Measurements from ENCODE around the gene SLC24A3.
"Not testable (repeated sequence)": the region's sequence is repeated elsewhere in the genome, so short reads cannot be mapped to it uniquely, and the experiment has no call there.

Gene SLC24A3

GRCh38 chr20:19631410-19631809 is 419.0 kb downstream of the SLC24A3 start:
- Histone ChIP-seq H3K9ac (ENCODE audit: low read length in 2 of 2) (no peak overlapping the region), H3K4me1 (ENCODE audit: control insufficient read depth, insufficient read depth, low read length) (no peaks in the 10 kb centered on the region), H3K9me3 (ENCODE audit: control insufficient read depth in 2 of 2, low read length in 2 of 2) (no peaks in the 10 kb centered on the region), H3K4me3 (ENCODE audit: low read length in 2 of 2) (no peak overlapping the region), H3K36me3 (ENCODE audit: control insufficient read depth in 2 of 2, insufficient read depth in 2 of 2, low read length in 2 of 2) (no peaks in the 10 kb centered on the region), H3K27me3 (ENCODE audit: control insufficient read depth in 1 of 2, insufficient read depth in 2 of 2, low read length in 2 of 2) (no peaks in the 10 kb centered on the region), H3K27ac (ENCODE audit: low read length) (no peak overlapping the region)

GRCh38 chr20:19633985-19634384 is 421.5 kb downstream of the SLC24A3 start:
- H3K27me3 ChIP-seq (ENCODE audit: control insufficient read depth in 1 of 2, insufficient read depth in 2 of 2, low read length in 2 of 2): no peaks in the 10 kb centered on the region
- H3K36me3 ChIP-seq (ENCODE audit: control insufficient read depth in 2 of 2, insufficient read depth in 2 of 2, low read length in 2 of 2): no peaks in the 10 kb centered on the region
- no peak overlapping the region for H3K27ac ChIP-seq (ENCODE audit: low read length)
- no peak overlapping the region for H3K4me3 ChIP-seq (ENCODE audit: low read length in 2 of 2)
- H3K4me1 ChIP-seq (ENCODE audit: control insufficient read depth, insufficient read depth, low read length): no peaks in the 10 kb centered on the region
- H3K9ac ChIP-seq (ENCODE audit: low read length in 2 of 2): no peak overlapping the region
- H3K9me3 ChIP-seq (ENCODE audit: control insufficient read depth in 2 of 2, low read length in 2 of 2): no peaks in the 10 kb centered on the region

GRCh38 chr20:19639471-19640045 is 427.1 kb downstream of the SLC24A3 start:
- H3K4me1 ChIP-seq (ENCODE audit: control insufficient read depth, insufficient read depth, low read length); H3K9me3 ChIP-seq (ENCODE audit: control insufficient read depth in 2 of 2, low read length in 2 of 2); H3K4me3 ChIP-seq (ENCODE audit: low read length in 2 of 2); H3K27me3 ChIP-seq (ENCODE audit: control insufficient read depth in 1 of 2, insufficient read depth in 2 of 2, low read length in 2 of 2); H3K9ac ChIP-seq (ENCODE audit: low read length in 2 of 2); H3K27ac ChIP-seq (ENCODE audit: low read length); H3K36me3 ChIP-seq (ENCODE audit: control insufficient read depth in 2 of 2, insufficient read depth in 2 of 2, low read length in 2 of 2): not testable (repeated sequence)

- no peak overlapping the region for H3K27ac ChIP-seq (ENCODE audit: low read length)
- H3K9ac ChIP-seq (ENCODE audit: low read length in 2 of 2): no peak overlapping the region
- H3K27me3 ChIP-seq (ENCODE audit: control insufficient read depth in 1 of 2, insufficient read depth in 2 of 2, low read length in 2 of 2): no peaks in the 10 kb centered on the region
- no peak overlapping the region for H3K4me3 ChIP-seq (ENCODE audit: low read length in 2 of 2)
- no peaks in the 10 kb centered on the region for H3K9me3 ChIP-seq (ENCODE audit: control insufficient read depth in 2 of 2, low read length in 2 of 2)
- no peaks in the 10 kb centered on the region for H3K36me3 ChIP-seq (ENCODE audit: control insufficient read depth in 2 of 2, insufficient read depth in 2 of 2, low read length in 2 of 2)
- no peaks in the 10 kb centered on the region for H3K4me1 ChIP-seq (ENCODE audit: control insufficient read depth, insufficient read depth, low read length)
Observed at GRCh38 chr20:19642860-19643259, 430.4 kb downstream of the SLC24A3 start.

- Histone ChIP-seq H3K36me3 (ENCODE audit: control insufficient read depth in 2 of 2, insufficient read depth in 2 of 2, low read length in 2 of 2) (no peaks in the 10 kb centered on the region), H3K27ac (ENCODE audit: low read length) (no peak overlapping the region), H3K27me3 (ENCODE audit: control insufficient read depth in 1 of 2, insufficient read depth in 2 of 2, low read length in 2 of 2) (no peaks in the 10 kb centered on the region), H3K9me3 (ENCODE audit: control insufficient read depth in 2 of 2, low read length in 2 of 2) (no peaks in the 10 kb centered on the region), H3K9ac (ENCODE audit: low read length in 2 of 2) (no peak overlapping the region), H3K4me1 (ENCODE audit: control insufficient read depth, insufficient read depth, low read length) (no peaks in the 10 kb centered on the region), H3K4me3 (ENCODE audit: low read length in 2 of 2) (no peak overlapping the region)
Observed at GRCh38 chr20:19644085-19644484, 431.6 kb downstream of the SLC24A3 start.

GRCh38 chr20:19646963-19647362 is 434.5 kb downstream of the SLC24A3 start:
- no peak overlapping the region for H3K4me3 ChIP-seq (ENCODE audit: low read length in 2 of 2)
- H3K4me1 ChIP-seq (ENCODE audit: control insufficient read depth, insufficient read depth, low read length): no peaks in the 10 kb centered on the region
- no peak overlapping the region for H3K27ac ChIP-seq (ENCODE audit: low read length)
- no peaks in the 10 kb centered on the region for H3K27me3 ChIP-seq (ENCODE audit: control insufficient read depth in 1 of 2, insufficient read depth in 2 of 2, low read length in 2 of 2)
- H3K9ac ChIP-seq (ENCODE audit: low read length in 2 of 2): no peak overlapping the region
- H3K36me3 ChIP-seq (ENCODE audit: control insufficient read depth in 2 of 2, insufficient read depth in 2 of 2, low read length in 2 of 2): no peaks in the 10 kb centered on the region
- peaks cover 0 to 4% of the 10 kb centered on the region in 2 donors for H3K9me3 ChIP-seq (ENCODE audit: control insufficient read depth in 2 of 2, low read length in 2 of 2)

GRCh38 chr20:19648024-19648423 is 435.6 kb downstream of the SLC24A3 start:
- Histone ChIP-seq H3K9me3 (ENCODE audit: control insufficient read depth in 2 of 2, low read length in 2 of 2) (peaks cover 0 to 4% of the 10 kb centered on the region in 2 donors), H3K27me3 (ENCODE audit: control insufficient read depth in 1 of 2, insufficient read depth in 2 of 2, low read length in 2 of 2) (no peaks in the 10 kb centered on the region), H3K27ac (ENCODE audit: low read length) (no peak overlapping the region), H3K4me3 (ENCODE audit: low read length in 2 of 2) (no peak overlapping the region), H3K36me3 (ENCODE audit: control insufficient read depth in 2 of 2, insufficient read depth in 2 of 2, low read length in 2 of 2) (no peaks in the 10 kb centered on the region), H3K4me1 (ENCODE audit: control insufficient read depth, insufficient read depth, low read length) (no peaks in the 10 kb centered on the region), H3K9ac (ENCODE audit: low read length in 2 of 2) (no peak overlapping the region)

- Histone ChIP-seq H3K9me3 (ENCODE audit: control insufficient read depth in 2 of 2, low read length in 2 of 2) (peaks cover 0 to 4% of the 10 kb centered on the region in 2 donors), H3K27ac (ENCODE audit: low read length) (no peak overlapping the region), H3K4me3 (ENCODE audit: low read length in 2 of 2) (no peak overlapping the region), H3K27me3 (ENCODE audit: control insufficient read depth in 1 of 2, insufficient read depth in 2 of 2, low read length in 2 of 2) (no peaks in the 10 kb centered on the region), H3K4me1 (ENCODE audit: control insufficient read depth, insufficient read depth, low read length) (no peaks in the 10 kb centered on the region), H3K9ac (ENCODE audit: low read length in 2 of 2) (no peak overlapping the region), H3K36me3 (ENCODE audit: control insufficient read depth in 2 of 2, insufficient read depth in 2 of 2, low read length in 2 of 2) (no peaks in the 10 kb centered on the region)
Observed at GRCh38 chr20:19649041-19649440, 436.6 kb downstream of the SLC24A3 start.

- H3K4me1 ChIP-seq (ENCODE audit: control insufficient read depth, insufficient read depth, low read length): no peaks in the 10 kb centered on the region
- no peaks in the 10 kb centered on the region for H3K36me3 ChIP-seq (ENCODE audit: control insufficient read depth in 2 of 2, insufficient read depth in 2 of 2, low read length in 2 of 2)
- no peak overlapping the region for H3K9ac ChIP-seq (ENCODE audit: low read length in 2 of 2)
Observed at GRCh38 chr20:19652591-19653026, 440.2 kb downstream of the SLC24A3 start.

GRCh38 chr20:19653327-19653726 is 440.9 kb downstream of the SLC24A3 start:
- Histone ChIP-seq H3K27me3 (ENCODE audit: control insufficient read depth in 1 of 2, insufficient read depth in 2 of 2, low read length in 2 of 2) (no peaks in the 10 kb centered on the region), H3K9ac (ENCODE audit: low read length in 2 of 2) (no peak overlapping the region), H3K4me1 (ENCODE audit: control insufficient read depth, insufficient read depth, low read length) (no peaks in the 10 kb centered on the region), H3K36me3 (ENCODE audit: control insufficient read depth in 2 of 2, insufficient read depth in 2 of 2, low read length in 2 of 2) (no peaks in the 10 kb centered on the region), H3K4me3 (ENCODE audit: low read length in 2 of 2) (no peak overlapping the region), H3K27ac (ENCODE audit: low read length) (no peak overlapping the region), H3K9me3 (ENCODE audit: control insufficient read depth in 2 of 2, low read length in 2 of 2) (peaks cover 0 to 4% of the 10 kb centered on the region in 2 donors)

More at GRCh38 chr20:19652591-19653026, 440.2 kb downstream of the SLC24A3 start:
- Histone ChIP-seq H3K27me3 (ENCODE audit: control insufficient read depth in 1 of 2, insufficient read depth in 2 of 2, low read length in 2 of 2) (no peaks in the 10 kb centered on the region), H3K4me3 (ENCODE audit: low read length in 2 of 2) (no peak overlapping the region), H3K9me3 (ENCODE audit: control insufficient read depth in 2 of 2, low read length in 2 of 2) (peaks cover 0 to 4% of the 10 kb centered on the region in 2 donors), H3K27ac (ENCODE audit: low read length) (no peak overlapping the region)

- Histone ChIP-seq H3K4me3 (ENCODE audit: low read length in 2 of 2) (no peak overlapping the region), H3K27ac (ENCODE audit: low read length) (no peak overlapping the region), H3K4me1 (ENCODE audit: control insufficient read depth, insufficient read depth, low read length) (no peaks in the 10 kb centered on the region), H3K27me3 (ENCODE audit: control insufficient read depth in 1 of 2, insufficient read depth in 2 of 2, low read length in 2 of 2) (no peaks in the 10 kb centered on the region), H3K9me3 (ENCODE audit: control insufficient read depth in 2 of 2, low read length in 2 of 2) (no peaks in the 10 kb centered on the region), H3K9ac (ENCODE audit: low read length in 2 of 2) (no peak overlapping the region), H3K36me3 (ENCODE audit: control insufficient read depth in 2 of 2, insufficient read depth in 2 of 2, low read length in 2 of 2) (no peaks in the 10 kb centered on the region)
Observed at GRCh38 chr20:19654921-19655320, 442.5 kb downstream of the SLC24A3 start.
